Measurements from ENCODE around the gene MAML2. TPM values are rescaled to one million over a fixed set of nuclear protein-coding genes. Genes with fewer than 3 reads are reported as not detected.

MAML2 gene
- total and polyA plus RNA-seq, 2 of the 13 experiments (the other 11 are each of a cell fraction or from before 2014, with no cell fraction given): 2.3 to 25.9 TPM

DNA sequence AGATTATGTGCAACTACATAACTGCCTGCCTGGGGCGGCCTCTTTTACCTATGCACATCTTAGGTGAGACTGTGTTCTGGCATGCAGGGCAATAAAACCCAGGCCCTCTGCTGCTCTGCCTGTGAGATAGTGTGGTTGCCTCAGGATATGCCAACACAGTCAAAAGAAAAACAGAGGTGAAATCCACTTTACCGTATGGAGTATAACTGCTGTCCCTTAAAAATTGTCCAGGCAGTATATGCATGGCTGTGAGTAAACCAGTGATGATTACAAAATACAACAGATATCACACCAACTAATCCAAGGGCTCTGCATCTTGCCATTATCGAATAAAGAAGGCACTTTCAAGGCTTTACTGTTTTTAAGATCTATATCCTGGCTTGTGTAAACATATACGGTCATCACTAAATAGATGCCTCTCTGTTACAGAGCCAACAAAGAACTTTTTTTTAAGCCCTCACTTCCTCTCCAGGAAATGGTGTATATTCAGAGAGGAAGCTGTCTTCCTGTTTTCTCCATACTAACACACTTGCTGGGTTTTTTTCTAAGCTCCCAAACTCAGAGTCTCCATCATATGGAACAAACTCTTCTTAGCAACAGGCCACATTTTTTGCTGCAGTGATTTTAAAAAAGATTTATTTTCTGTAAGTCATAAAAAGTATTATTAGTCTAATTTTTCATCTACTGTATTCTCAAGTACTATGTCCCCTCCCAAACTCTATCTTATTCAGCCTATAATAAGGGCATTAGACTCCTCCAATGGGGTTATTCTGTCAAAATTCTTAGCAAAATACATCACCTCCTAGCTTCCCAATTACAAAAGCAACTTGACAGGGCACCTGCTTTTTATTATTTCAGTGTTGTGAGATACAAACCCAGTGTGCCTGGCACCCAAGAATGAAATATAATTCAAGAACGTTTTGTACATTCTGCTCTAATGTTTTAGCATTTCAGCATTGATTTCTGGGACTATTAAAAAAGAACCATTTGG is 135.2 kb downstream of the MAML2 start (continued):
- no peak for TF ChIP-seq FOXA1 (IDR thresholded peaks at IDR 0.05)
- peak; percentile 61; the same call in 1 of the 2 replicates for TF ChIP-seq FOXA1 (CRISPR knock-in tag; IDR thresholded peaks at IDR 0.05)
- TF ChIP-seq, protein P1, sequence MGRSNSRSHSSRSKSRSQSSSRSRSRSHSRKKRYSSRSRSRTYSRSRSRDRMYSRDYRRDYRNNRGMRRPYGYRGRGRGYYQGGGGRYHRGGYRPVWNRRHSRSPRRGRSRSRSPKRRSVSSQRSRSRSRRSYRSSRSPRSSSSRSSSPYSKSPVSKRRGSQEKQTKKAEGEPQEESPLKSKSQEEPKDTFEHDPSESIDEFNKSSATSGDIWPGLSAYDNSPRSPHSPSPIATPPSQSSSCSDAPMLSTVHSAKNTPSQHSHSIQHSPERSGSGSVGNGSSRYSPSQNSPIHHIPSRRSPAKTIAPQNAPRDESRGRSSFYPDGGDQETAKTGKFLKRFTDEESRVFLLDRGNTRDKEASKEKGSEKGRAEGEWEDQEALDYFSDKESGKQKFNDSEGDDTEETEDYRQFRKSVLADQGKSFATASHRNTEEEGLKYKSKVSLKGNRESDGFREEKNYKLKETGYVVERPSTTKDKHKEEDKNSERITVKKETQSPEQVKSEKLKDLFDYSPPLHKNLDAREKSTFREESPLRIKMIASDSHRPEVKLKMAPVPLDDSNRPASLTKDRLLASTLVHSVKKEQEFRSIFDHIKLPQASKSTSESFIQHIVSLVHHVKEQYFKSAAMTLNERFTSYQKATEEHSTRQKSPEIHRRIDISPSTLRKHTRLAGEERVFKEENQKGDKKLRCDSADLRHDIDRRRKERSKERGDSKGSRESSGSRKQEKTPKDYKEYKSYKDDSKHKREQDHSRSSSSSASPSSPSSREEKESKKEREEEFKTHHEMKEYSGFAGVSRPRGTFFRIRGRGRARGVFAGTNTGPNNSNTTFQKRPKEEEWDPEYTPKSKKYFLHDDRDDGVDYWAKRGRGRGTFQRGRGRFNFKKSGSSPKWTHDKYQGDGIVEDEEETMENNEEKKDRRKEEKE (IDR thresholded peaks at IDR 0.05): no peak
- TF ChIP-seq MEIS2 (CRISPR knock-in tag; IDR thresholded peaks at IDR 0.05): no peak
- TF ChIP-seq, protein P2, sequence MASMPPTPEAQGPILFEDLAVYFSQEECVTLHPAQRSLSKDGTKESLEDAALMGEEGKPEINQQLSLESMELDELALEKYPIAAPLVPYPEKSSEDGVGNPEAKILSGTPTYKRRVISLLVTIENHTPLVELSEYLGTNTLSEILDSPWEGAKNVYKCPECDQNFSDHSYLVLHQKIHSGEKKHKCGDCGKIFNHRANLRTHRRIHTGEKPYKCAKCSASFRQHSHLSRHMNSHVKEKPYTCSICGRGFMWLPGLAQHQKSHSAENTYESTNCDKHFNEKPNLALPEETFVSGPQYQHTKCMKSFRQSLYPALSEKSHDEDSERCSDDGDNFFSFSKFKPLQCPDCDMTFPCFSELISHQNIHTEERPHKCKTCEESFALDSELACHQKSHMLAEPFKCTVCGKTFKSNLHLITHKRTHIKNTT (CRISPR knock-in tag; IDR thresholded peaks at IDR 0.05): no peak
- no peak for TF ChIP-seq NFE2 (CRISPR knock-in tag; IDR thresholded peaks at IDR 0.05)
- TF ChIP-seq ZNF782 (CRISPR knock-in tag; IDR thresholded peaks at IDR 0.05; ENCODE audit: borderline replicate concordance): no peak
- TF ChIP-seq GABPA (IDR thresholded peaks at IDR 0.05; ENCODE audit: low read depth, low read length): no peak
- peak; percentile 81 for TF ChIP-seq GABPA (CRISPR knock-in tag; IDR thresholded peaks at IDR 0.05; ENCODE audit: low read depth)
- TF ChIP-seq ZFP36L2 (CRISPR knock-in tag; IDR thresholded peaks at IDR 0.05): no peak
- no peak for TF ChIP-seq SIN3B (IDR thresholded peaks at IDR 0.05; ENCODE audit: low read length)
- TF ChIP-seq BCL6 (CRISPR knock-in tag; IDR thresholded peaks at IDR 0.05): peak; percentile 67
- TF ChIP-seq DMAP1 (CRISPR knock-in tag; IDR thresholded peaks at IDR 0.05): no peak
- 0 out of 2 replicates have a peak, but pooled peaks have one; percentile 50 for TF ChIP-seq ZSCAN29 (CRISPR knock-in tag; conservative IDR thresholded peaks at IDR 0.05)
- peak; percentile 50; the same call in 1 of the 2 replicates for TF ChIP-seq MIER3 (CRISPR knock-in tag; IDR thresholded peaks at IDR 0.05; ENCODE audit: borderline replicate concordance)
- TF ChIP-seq HDAC2 (CRISPR knock-in tag; IDR thresholded peaks at IDR 0.05): peak; percentile 44
- TF ChIP-seq, protein P3, sequence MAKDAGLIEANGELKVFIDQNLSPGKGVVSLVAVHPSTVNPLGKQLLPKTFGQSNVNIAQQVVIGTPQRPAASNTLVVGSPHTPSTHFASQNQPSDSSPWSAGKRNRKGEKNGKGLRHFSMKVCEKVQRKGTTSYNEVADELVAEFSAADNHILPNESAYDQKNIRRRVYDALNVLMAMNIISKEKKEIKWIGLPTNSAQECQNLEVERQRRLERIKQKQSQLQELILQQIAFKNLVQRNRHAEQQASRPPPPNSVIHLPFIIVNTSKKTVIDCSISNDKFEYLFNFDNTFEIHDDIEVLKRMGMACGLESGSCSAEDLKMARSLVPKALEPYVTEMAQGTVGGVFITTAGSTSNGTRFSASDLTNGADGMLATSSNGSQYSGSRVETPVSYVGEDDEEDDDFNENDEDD (CRISPR knock-in tag; IDR thresholded peaks at IDR 0.05; ENCODE audit: borderline replicate concordance): no peak
- no peak for TF ChIP-seq KAT2B (IDR thresholded peaks at IDR 0.05; ENCODE audit: borderline replicate concordance, low read depth, low read length)
- no peak for TF ChIP-seq ZBTB8A (CRISPR knock-in tag; IDR thresholded peaks at IDR 0.05; ENCODE audit: borderline replicate concordance, low read depth)
- no peak for TF ChIP-seq ZFX (CRISPR knock-in tag; IDR thresholded peaks at IDR 0.05; ENCODE audit: low read depth)
- TF ChIP-seq PHF21A (CRISPR knock-in tag; IDR thresholded peaks at IDR 0.05): peak; percentile 36; the same call in 1 of the 2 replicates
